GM13977 (cell line): ENCODE results near the gene TFAP2E.

Experiments used
- DNase-seq: peaks from one replicate; pipeline ENCODE4 v3.0.0; 2012; ENCODE audit warnings: low spot score
- CTCF ChIP-seq: IDR thresholded peaks from 2 replicates; pipeline ENCODE4 v1.5.1; 2012; ENCODE audit warnings: mild to moderate bottlenecking, control low read depth; ENCODE audit not compliant: insufficient read depth; ENCODE audit errors: extremely low read depth, missing control alignments
- in situ Hi-C: fragments of 300-500 bp; cut with MboI; formaldehyde crosslinking; loops from one replicate; pipeline ENCODE4 v1.12.0; 2022; ENCODE audit warnings: low sequenced_read_pairs, low pct_unique_long_range_greater_than_20kb, mixed read lengths, inconsistent platforms; ENCODE audit not compliant: unreplicated experiment

Gene TFAP2E

DNA sequence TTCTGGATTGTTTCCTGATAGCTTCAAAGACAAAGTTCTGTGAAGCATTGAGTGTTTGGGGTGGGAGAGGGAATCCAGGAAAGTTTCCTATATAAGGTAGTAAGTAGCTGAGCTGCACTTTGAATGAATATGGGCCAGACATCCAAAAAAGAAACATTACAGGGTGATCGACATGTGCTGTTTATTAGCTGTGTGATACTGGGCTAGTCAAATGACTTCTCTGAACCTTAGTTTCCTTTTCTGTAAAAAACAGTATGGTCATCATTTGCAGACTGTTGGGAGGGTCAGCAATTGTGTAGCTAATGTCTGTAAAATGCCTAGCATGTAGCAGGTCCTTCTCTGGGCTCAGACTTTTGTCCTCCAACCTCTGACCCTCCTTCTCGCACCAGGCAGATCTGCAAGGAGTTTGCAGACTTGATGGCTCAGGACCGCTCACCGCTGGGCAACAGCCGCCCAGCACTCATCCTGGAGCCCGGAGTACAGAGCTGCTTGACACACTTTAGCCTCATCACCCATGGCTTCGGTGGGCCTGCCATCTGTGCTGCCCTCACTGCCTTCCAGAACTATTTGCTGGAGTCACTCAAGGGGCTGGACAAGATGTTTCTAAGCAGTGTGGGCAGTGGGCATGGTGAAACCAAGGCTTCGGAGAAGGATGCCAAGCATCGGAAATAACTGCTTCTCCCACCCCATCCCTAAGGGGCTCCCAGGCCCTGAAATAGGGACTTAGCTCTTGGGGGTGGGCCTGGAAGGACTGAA is 21.1 kb downstream of the TFAP2E start:
- no peak for TF ChIP-seq CTCF
- no peak for DNase-seq
- in situ Hi-C loops = no loop called here

GRCh38 chr1:35595684-35596083 is 22.6 kb downstream of the TFAP2E start:
- in situ Hi-C loops = no loop called here
- DNase-seq = no peak
- no peak for TF ChIP-seq CTCF

GRCh38 chr1:35597870-35598269 is 24.8 kb downstream of the TFAP2E start:
- no peak for TF ChIP-seq CTCF
- in situ Hi-C loops = no loop called here
- no peak for DNase-seq

- DNase-seq = no peak
- TF ChIP-seq CTCF = no peak
- in situ Hi-C loops = no loop called here
Measured at GRCh38 chr1:35598895-35599294, 25.8 kb downstream of the TFAP2E start.

DNA sequence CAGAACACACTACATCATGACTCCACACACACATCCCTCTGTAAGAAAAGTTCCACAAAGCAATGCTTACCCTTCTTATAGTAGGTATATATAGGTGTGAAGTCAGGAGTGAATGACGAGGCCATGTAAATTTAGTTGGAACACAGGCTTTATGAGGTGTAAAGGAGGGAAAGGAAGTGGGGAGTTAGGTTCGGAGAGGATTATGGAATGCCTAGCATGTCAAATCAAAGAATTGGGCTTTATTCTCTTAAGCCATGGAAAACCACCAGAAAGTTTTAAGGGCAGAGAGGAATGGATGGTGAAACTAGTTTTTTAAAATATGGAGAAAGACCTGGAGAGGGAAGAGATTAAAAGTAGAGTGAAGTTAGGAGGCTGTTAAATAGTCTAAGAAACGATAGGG is 26.3 kb downstream of the TFAP2E start:
- in situ Hi-C loops = no loop called here
- TF ChIP-seq CTCF = no peak
- DNase-seq = no peak

GRCh38 chr1:35600593-35600992 is 27.5 kb downstream of the TFAP2E start:
- no peak for DNase-seq
- no peak for TF ChIP-seq CTCF
- in situ Hi-C loops = no loop called here
